NCI-H2227 treated with DMSO at 0.1 percent for 48 hours (cell line): ENCODE results near the gene TMEM132A.

ENCODE experiments used
- DNase-seq: peaks from one replicate; lab custom pipeline; 2025; lab: John Stamatoyannopoulos, UW

TMEM132A gene, protein sequence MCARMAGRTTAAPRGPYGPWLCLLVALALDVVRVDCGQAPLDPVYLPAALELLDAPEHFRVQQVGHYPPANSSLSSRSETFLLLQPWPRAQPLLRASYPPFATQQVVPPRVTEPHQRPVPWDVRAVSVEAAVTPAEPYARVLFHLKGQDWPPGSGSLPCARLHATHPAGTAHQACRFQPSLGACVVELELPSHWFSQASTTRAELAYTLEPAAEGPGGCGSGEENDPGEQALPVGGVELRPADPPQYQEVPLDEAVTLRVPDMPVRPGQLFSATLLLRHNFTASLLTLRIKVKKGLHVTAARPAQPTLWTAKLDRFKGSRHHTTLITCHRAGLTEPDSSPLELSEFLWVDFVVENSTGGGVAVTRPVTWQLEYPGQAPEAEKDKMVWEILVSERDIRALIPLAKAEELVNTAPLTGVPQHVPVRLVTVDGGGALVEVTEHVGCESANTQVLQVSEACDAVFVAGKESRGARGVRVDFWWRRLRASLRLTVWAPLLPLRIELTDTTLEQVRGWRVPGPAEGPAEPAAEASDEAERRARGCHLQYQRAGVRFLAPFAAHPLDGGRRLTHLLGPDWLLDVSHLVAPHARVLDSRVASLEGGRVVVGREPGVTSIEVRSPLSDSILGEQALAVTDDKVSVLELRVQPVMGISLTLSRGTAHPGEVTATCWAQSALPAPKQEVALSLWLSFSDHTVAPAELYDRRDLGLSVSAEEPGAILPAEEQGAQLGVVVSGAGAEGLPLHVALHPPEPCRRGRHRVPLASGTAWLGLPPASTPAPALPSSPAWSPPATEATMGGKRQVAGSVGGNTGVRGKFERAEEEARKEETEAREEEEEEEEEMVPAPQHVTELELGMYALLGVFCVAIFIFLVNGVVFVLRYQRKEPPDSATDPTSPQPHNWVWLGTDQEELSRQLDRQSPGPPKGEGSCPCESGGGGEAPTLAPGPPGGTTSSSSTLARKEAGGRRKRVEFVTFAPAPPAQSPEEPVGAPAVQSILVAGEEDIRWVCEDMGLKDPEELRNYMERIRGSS

GRCh38 chr11:60924110-60924905 lies at the start of gene TMEM132A:
Gene TMEM132A (plus strand): TSS chr11:60924460. CDS start chr11:60924634, 174 bp downstream.
- peak; percentile 66 for DNase-seq

DNA sequence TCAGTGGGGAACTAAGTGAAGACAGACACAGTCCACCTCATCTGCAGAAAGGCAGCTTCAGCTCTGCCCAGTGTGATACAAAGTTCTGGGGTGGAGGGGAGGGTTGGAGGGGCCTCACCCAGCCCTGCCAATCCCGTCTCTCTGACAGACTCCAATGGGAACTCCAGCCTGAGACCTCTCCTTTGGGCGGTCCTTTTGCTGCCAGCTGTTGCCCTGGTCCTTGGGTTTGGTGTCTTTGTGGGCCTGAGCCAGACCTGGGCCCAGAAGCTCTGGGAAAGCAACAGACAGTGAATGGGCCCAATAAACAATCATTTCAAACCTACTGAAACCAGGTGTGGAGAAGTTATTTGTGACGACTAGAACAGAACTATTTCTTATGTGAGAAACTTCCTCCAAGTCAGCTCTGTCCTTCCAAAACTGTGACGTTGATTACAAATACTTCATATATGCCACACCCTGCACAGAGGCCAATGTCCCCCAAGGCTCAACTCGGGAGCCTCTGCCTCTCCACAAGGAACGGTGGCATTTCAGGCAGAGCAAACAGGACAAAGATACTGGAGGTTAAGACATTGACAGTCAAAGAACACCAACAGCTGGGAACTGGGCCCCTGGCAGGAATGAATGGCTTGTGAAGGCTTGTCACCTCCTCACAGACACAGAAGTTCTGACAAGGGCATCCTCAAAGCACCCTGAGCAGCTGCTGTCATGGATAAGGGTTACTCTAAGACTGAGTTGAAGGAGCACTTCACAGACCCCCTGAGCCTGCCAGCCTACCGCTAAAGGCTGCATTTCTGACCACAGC lies 48.7 kb upstream of the TMEM132A start:
- DNase-seq: no peak

GRCh38 chr11:60876168-60876485 lies 48.1 kb upstream of the TMEM132A start:
- DNase-seq: no peak

DNA sequence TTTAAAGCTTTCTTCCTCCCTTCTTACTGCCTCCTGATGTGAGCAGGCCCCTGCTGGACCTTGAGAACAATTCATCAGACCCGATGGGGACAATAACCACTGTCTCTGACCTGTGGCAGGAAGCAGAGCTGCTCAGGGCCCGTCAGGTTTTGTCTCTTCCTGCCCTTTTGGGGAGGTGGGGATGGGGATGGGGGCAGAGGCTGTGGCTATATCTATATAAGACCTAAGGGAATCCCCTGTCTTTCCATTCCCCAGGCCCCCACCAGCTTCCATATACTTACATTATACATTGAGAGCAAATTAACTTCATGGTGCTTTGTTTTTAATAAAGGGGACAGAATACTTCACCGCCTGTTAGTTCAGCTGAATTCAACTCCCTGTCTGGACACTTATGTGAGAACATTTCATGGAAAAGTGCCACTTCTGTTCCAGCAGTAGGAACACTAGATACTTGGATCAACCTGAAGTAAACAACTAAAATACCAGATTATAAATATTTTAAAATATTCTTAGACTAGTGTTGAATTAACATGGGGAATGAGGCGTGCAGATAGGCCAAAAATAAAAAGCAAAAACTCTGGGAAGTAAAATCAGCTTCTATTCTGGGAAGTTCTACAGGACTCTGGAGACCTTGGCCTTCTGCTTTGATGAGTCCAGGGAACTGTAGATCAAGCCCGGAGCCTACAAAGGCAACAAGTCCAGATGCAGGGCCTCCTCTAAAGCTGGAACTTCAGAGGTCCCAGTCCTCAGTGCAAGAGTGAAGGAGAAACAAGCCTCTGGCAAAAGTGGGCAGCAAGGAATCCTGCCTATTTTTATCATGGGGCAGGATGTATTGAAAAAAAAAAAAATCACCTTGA lies 45.8 kb upstream of the TMEM132A start:
- no peak for DNase-seq

- no peak for DNase-seq
Observed at GRCh38 chr11:60879104-60879503, 45.2 kb upstream of the TMEM132A start.

DNA sequence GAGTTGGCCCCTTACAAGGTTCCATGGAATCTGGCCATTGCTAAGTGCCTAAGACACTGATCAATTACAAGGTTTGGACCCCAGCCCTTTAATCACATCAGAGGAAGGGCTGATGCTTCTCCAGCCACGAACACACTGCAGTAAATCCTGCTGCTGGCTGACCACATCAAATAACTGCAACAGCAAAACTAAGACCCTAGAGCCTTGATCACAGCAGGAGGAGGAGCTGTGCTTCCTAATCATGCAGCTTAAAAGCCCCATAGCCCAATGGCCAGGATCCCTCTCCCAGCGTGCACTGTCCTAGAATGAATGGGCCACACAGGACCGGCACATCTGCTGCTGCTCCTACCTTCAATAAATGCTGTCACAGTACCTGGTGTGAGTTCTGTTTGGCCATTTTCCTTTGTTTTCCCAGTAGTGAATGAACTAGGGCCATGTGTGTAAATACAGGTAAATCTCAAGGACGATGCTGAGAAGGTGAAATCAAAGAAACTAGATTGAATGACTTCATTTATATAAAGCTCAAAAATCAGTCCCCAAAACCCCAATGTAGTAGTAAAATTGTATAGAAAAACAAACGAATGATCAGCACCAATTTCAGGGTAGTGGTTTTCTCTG lies 44.2 kb upstream of the TMEM132A start:
- no peak for DNase-seq

DNA sequence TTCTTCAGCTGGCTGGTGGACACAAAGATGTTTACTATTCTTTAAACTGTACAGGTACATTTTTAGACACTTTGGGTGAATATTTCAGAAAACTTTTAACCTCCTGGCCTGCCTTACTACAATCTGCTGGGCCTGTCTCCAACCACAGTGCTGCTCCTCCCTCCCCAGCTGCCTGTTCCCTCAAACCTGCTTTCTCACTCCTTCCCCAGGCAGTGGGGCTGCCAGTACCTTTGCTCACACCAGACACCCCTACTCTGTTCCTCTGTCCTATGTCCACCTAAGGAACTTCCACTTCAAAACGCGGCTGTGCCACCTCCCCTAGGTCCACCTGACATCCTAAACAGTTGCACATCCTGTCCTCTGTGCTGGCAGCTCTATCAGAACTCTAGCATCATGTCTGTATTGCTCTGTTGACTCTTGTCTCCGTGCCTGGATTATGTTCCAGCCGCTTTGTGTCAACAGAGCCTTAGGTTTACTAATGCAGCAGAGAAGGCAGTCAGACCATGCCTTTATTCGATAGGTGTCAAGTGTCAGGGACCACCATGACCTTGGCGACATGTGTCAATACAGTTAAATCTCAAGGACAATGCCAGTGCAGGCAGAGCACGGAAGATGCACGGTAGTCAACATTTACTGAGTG lies 43.5 kb upstream of the TMEM132A start:
- DNase-seq: no peak

- no peak for DNase-seq
Observed at GRCh38 chr11:60887556-60887955, 36.7 kb upstream of the TMEM132A start.

DNA sequence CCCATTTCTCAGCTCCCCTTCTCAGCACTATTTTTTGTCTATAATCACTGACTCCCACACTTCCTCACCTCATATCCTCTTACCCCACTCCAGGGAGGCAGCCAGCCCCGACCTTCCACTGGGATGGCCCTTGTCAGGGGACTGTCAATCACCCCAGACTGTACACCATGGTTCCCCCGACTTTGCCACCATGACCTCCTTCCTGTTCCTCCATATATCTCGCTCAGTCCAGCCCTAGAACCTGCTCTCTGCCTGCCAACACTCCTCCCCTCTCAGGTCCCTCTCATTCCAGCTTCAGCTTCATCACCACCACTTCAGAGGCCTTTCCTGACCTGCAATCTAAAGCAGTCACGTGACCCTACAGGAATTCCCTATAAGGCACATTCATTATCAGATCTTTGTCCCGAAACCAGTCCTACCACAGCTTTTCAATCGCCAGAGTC lies 34.4 kb upstream of the TMEM132A start:
- no peak for DNase-seq

DNA sequence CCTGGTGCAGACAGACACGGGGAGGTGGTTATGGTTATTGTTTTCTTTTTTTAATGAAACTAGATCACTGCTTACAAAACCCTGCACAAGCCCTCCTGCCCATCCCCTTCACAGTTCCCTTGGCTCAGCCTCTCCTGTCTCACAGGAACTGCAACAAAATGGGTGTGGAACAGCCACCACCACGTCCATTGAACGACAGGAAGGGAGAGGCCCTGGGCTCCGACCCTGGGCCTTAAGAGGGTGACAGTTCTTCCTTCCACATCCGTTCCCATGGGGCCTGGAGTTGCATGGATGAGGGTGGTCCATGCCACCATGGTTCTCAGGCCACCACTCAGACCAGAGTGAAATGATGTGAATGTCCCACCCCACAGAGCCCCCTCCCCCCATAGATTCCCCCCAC lies 33.6 kb upstream of the TMEM132A start:
- no peak for DNase-seq

GRCh38 chr11:60891103-60891741 lies 33.0 kb upstream of the TMEM132A start:
- DNase-seq: peak; percentile 13

GRCh38 chr11:60895687-60896086 lies 28.6 kb upstream of the TMEM132A start:
- no peak for DNase-seq

DNA sequence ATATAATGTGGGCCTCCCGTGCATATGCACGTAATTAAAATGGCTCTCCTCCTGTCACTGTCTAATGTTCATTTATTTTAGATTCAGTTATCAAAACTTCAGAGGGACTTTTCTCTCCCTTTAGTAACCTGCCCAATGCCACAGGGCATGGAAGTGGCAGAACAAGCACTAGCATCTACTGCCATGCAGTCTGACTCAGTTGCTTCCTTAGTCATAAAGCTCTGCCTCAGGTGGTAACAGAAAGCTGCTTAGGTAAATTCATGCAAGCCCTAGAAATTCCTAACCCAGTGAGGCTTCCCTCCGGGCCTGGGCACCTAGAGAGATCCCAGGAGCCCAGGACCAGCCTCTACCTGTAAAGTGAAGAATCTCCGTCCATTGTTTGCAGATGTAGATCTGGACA lies 26.8 kb upstream of the TMEM132A start:
- no peak for DNase-seq

- peak; percentile 14 for DNase-seq
Observed at GRCh38 chr11:60899046-60899936, 25.0 kb upstream of the TMEM132A start.

DNA sequence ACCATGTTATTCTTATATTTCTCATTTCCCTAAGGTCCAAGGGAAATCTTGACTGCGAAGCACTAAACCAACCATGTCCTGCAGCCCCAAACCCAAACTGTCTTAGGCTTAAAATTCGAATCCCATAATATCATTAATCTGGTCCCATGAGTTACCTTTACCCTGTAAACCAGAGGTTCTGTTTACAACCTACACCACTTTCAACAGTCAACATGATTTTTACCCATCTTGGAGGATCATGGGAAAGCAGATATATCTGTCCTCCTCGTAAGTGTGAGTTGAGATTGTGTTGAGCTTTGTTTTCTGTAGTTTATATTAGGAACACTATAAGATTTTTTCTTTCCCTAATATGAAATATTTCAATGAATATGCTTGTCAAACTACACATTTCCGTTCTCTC lies 24.3 kb upstream of the TMEM132A start:
- DNase-seq: no peak

GRCh38 chr11:60900673-60901404 lies 23.4 kb upstream of the TMEM132A start:
- no peak for DNase-seq

DNA sequence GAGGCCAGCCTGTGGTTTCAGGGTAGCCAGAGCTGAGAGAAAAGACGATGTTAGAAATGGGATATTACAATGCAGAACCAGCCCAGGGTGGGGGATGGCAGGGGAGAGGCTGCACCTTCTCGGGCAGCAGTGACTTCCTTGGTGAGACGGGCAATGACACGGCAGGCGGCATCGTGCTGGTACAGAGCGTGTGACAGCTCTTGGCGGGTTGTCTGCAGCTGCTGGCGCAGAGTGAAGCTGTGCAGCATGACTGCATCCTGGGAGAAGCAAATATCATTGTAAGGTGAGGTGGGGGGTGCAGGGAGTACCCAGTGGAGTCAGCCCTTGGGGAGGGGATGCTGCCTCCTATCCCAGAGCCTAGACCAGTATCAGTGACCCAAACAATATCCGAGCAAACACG lies 21.6 kb upstream of the TMEM132A start:
- no peak for DNase-seq
